Muscle of back (tissue), 11 donors: Measurements from ENCODE around the gene EEF1AKMT2. TPM values are rescaled to one million over a fixed set of nuclear protein-coding genes. Genes with fewer than 3 reads are reported as not detected.
"Not testable (repeated sequence)": the region's sequence is repeated elsewhere in the genome, so short reads cannot be mapped to it uniquely, and the experiment has no call there.

Experiments
- DNase-seq, 3 donors: peaks; one replicate each; pipeline versions ENCODE4 v3.0.0 to v3.0.0-alpha.2; 2013
- polyA plus RNA-seq, 10 donors: library from polyadenylated mRNA; unstranded; fragments of 120-200 nt; gene quantifications; one replicate each; pipeline ENCODE4 v1.2.1, GENCODE V29; 2013; ENCODE audit not compliant: insufficient read length in 10 of 10

Gene EEF1AKMT2
- polyA plus RNA-seq, 10 donors = 20.5 to 29.0 (median 23.2) TPM

GRCh38 chr10:124756156-124756903 lies 35.4 kb downstream of the EEF1AKMT2 start:
- no peak for DNase-seq

- no peak for DNase-seq
Observed at GRCh38 chr10:124755581-124755980, 36.1 kb downstream of the EEF1AKMT2 start.

GRCh38 chr10:124754227-124754626 lies 37.5 kb downstream of the EEF1AKMT2 start:
- DNase-seq = no peak

- no peak for DNase-seq
Observed at GRCh38 chr10:124748953-124749645, 42.6 kb downstream of the EEF1AKMT2 start.

- DNase-seq = no peak
Observed at GRCh38 chr10:124748166-124748565, 43.5 kb downstream of the EEF1AKMT2 start.

- no peak for DNase-seq
Observed at GRCh38 chr10:124747745-124748144, 43.9 kb downstream of the EEF1AKMT2 start.

- DNase-seq = no peak
Observed at GRCh38 chr10:124746992-124747391, 44.7 kb downstream of the EEF1AKMT2 start.

GRCh38 chr10:124746447-124746846 lies 45.2 kb downstream of the EEF1AKMT2 start:
- DNase-seq = not testable (repeated sequence)

GRCh38 chr10:124745673-124746072 lies 46.0 kb downstream of the EEF1AKMT2 start:
- peak; percentile 58 to 75 (median 59) for DNase-seq

GRCh38 chr10:124745252-124745651 lies 46.4 kb downstream of the EEF1AKMT2 start:
- no peak for DNase-seq

- DNase-seq = peak; percentile 81 to 91 (median 89)
Observed at GRCh38 chr10:124744102-124745050, 47.3 kb downstream of the EEF1AKMT2 start, which contains the start of gene FAM53B. Gene FAM53B, minus strand, starts transcription at chr10:124744378. Its CDS starts 37,665 bp downstream, at chr10:124706713.

- DNase-seq = peak in 1 of 3 donors; percentile 74
Observed at GRCh38 chr10:124743191-124744101, 48.2 kb downstream of the EEF1AKMT2 start.

- peak in 1 of 3 donors; percentile 72 for DNase-seq
Observed at GRCh38 chr10:124742413-124743190, 49.1 kb downstream of the EEF1AKMT2 start.

GRCh38 chr10:124741922-124742412 lies 49.7 kb downstream of the EEF1AKMT2 start:
- no peak for DNase-seq

GRCh38 chr10:124741281-124741921 lies 50.3 kb downstream of the EEF1AKMT2 start:
- peak; percentile 87 to 96 (median 92) for DNase-seq

- peak; percentile 80 to 94 (median 84) for DNase-seq
Observed at GRCh38 chr10:124740369-124741280, 51.1 kb downstream of the EEF1AKMT2 start.

- DNase-seq = peak; percentile 79 to 93 (median 82)
Observed at GRCh38 chr10:124739986-124740368, 51.7 kb downstream of the EEF1AKMT2 start.
